A549 (cell line): Measurements from ENCODE around the gene STK26. TPM values are rescaled to one million over a fixed set of nuclear protein-coding genes. Genes with fewer than 3 reads are reported as not detected.
A peak's percentile ranks its signal among the peaks of the same experiment; 100 is the strongest.

ENCODE experiments used
- ATAC-seq, 2 experiments: fragments of 200-7000 bp in 1 of 2; fragments of >200 bp in 1 of 2; cut with Nextera tagmentation in 1 of 2; cut with Tn5 transposase in 1 of 2; 3 replicates each; pipeline versions ENCODE4 v1.8.0 to v1.9.1; 2018 to 2020; ENCODE audit warnings: mild to moderate bottlenecking in 1 of 2, moderate library complexity in 1 of 2
- CTCF ChIA-PET: fragments of 300-600 bp; sonication (Branson Sonifier 250); formaldehyde crosslinking; extraction: SDS; loops from one replicate; lab custom pipeline; 2021; ENCODE audit warnings: antibody characterized with exemption, inconsistent platforms; lab: Yijun Ruan, JAX
- POLR2A ChIA-PET: fragments of 350-600 bp; formaldehyde crosslinking; extraction: SDS; loops from one replicate; lab custom pipeline; 2021; ENCODE audit warnings: antibody characterized with exemption, inconsistent platforms; lab: Yijun Ruan, JAX
- DNase-seq, 2 experiments: peaks; one replicate each; pipeline versions ENCODE4 v3.0.0 to v3.0.0-alpha.2; 2011 to 2016; ENCODE audit warnings: low read depth in 1 of 2, low spot score in 1 of 2
- FAIRE-seq: peaks from 2 replicates; lab custom pipeline; 2011; peaks lifted over from hg19 to GRCh38; lab: Jason Lieb, UNC
- H3K27ac ChIP-seq, 2 experiments: fragments of >200 bp; sonication (Bioruptor Twin); formaldehyde crosslinking; 3 replicates each; pipeline ENCODE4 v1.5.1; 2016 to 2017
- H3K4me1 ChIP-seq: fragments of >200 bp; sonication (Bioruptor Twin); formaldehyde crosslinking; 3 replicates; pipeline ENCODE4 v1.6.1; 2016
- H3K4me2 ChIP-seq: fragments of >200 bp; sonication (Bioruptor Twin); formaldehyde crosslinking; 3 replicates; pipeline ENCODE4 v1.6.1; 2016
- H3K4me3 ChIP-seq: fragments of >200 bp; sonication (Bioruptor Twin); formaldehyde crosslinking; 3 replicates; pipeline ENCODE4 v1.5.1; 2016
- H3K9me3 ChIP-seq: fragments of >200 bp; sonication (Bioruptor Twin); formaldehyde crosslinking; 3 replicates; pipeline ENCODE4 v1.6.1; 2016
- ATOH8 ChIP-seq: fragments of 250-450 bp; sonication (Bioruptor Pico); IDR thresholded peaks from 2 replicates; pipeline ENCODE4 v1.5.0; 2020; ENCODE audit warnings: low read depth, mild to moderate bottlenecking, moderate library complexity
- CBX2 ChIP-seq: fragments of 200-600 bp; sonication (generic); IDR thresholded peaks from 2 replicates; pipeline ENCODE4 v1.6.1; 2016; ENCODE audit warnings: low read depth, mild to moderate bottlenecking, borderline replicate concordance
- CBX8 ChIP-seq: fragments of 200-600 bp; sonication (generic); IDR thresholded peaks from 2 replicates; pipeline ENCODE4 v1.6.1; 2016
- CEBPB ChIP-seq, 2 experiments: fragments of >200 bp in 1 of 2; sonication (Bioruptor Twin) in 1 of 2; formaldehyde crosslinking in 1 of 2; IDR thresholded peaks; 2 replicates each; pipeline ENCODE4 v1.6.1; 2012 to 2016
- CHD2 ChIP-seq: fragments of 150-350 bp; IDR thresholded peaks from 2 replicates; pipeline ENCODE4 v1.6.1; 2014; ENCODE audit warnings: low read length; ENCODE audit not compliant: partially characterized antibody
- EHMT2 ChIP-seq: fragments of 200-600 bp; sonication (generic); IDR thresholded peaks from 2 replicates; pipeline ENCODE4 v1.6.1; 2016; ENCODE audit warnings: antibody characterized with exemption, low read depth, mild to moderate bottlenecking, moderate library complexity
- FOXS1 ChIP-seq: fragments of 250-450 bp; sonication (Bioruptor Pico); IDR thresholded peaks from 2 replicates; pipeline ENCODE4 v1.5.0; 2020; ENCODE audit warnings: mild to moderate bottlenecking, moderate library complexity
- GATA3 ChIP-seq: IDR thresholded peaks from 2 replicates; pipeline ENCODE4 v1.6.1; 2012; ENCODE audit warnings: borderline replicate concordance
- HDAC2 ChIP-seq: fragments of 200-600 bp; sonication (generic); IDR thresholded peaks from 2 replicates; pipeline ENCODE4 v1.6.1; 2016
- HEYL ChIP-seq: fragments of 250-450 bp; sonication (Bioruptor Pico); IDR thresholded peaks from 2 replicates; pipeline ENCODE4 v1.8.0; 2021; ENCODE audit warnings: mild to moderate bottlenecking, moderate library complexity
- HOXB13 ChIP-seq: fragments of 250-450 bp; sonication (Bioruptor Pico); IDR thresholded peaks from 2 replicates; pipeline ENCODE4 v1.5.0; 2020; ENCODE audit warnings: low read depth, mild to moderate bottlenecking, moderate library complexity
- JUN ChIP-seq, 2 experiments: fragments of >200 bp; sonication (Bioruptor Twin); formaldehyde crosslinking; IDR thresholded peaks; 2 replicates in 1 of 2; 3 replicates in 1 of 2; pipeline ENCODE4 v1.6.1; 2016 to 2017
- JUNB ChIP-seq: fragments of >200 bp; sonication (Bioruptor Twin); formaldehyde crosslinking; IDR thresholded peaks from 2 replicates; pipeline ENCODE4 v1.6.1; 2016
- KDM5A ChIP-seq: fragments of 200-600 bp; sonication (generic); IDR thresholded peaks from 2 replicates; pipeline ENCODE4 v1.6.1; 2016; ENCODE audit warnings: antibody characterized with exemption, mild to moderate bottlenecking
- MAZ ChIP-seq: fragments of 150-350 bp; IDR thresholded peaks from 2 replicates; pipeline ENCODE4 v1.6.1; 2014; ENCODE audit warnings: antibody characterized with exemption, low read depth, low read length, borderline replicate concordance
- POLR2A ChIP-seq: IDR thresholded peaks from 2 replicates; pipeline ENCODE4 v1.6.1; 2012; ENCODE audit warnings: mild to moderate bottlenecking, low read length
- RARB ChIP-seq: fragments of 250-450 bp; sonication (Bioruptor Pico); IDR thresholded peaks from 2 replicates; pipeline ENCODE4 v1.8.0; 2021; ENCODE audit warnings: mild to moderate bottlenecking, moderate library complexity
- ZFP36 ChIP-seq: fragments of 450-650 bp; IDR thresholded peaks from 2 replicates; pipeline ENCODE4 v1.6.1; 2014; ENCODE audit warnings: borderline replicate concordance; ENCODE audit not compliant: partially characterized antibody
- WGBS: methylation state at CpG from one replicate; pipeline ENCODE4 v1.1.6; 2017; ENCODE audit errors: missing lambda C conversion rate; 5-methylcytosine and 5-hydroxymethylcytosine counted together
- polyA plus RNA-seq, 4 experiments: library from polyadenylated mRNA; depleted of rRNA in 3 of 4; stranded (reverse); fragments of >200 nt; fragmentation: RNase III in 1 of 4; extraction: RNeasy Plus Mini Kit Qiagen cat#74134 plus additional on column Dnase treatment in 1 of 4; gene quantifications; 2 replicates in 3 of 4; 3 replicates in 1 of 4; pipeline ENCODE4 v1.2.3, GENCODE V29; 2011 to 2017

Gene STK26
- polyA plus RNA-seq, 2 of the 4 experiments (the other 2 are of a cell fraction), result 11.5 to 23.9 TPM

- FAIRE-seq, result no peak
Observed at GRCh38 chrX:132118358-132118757, 95.3 kb downstream of the STK26 start.

GRCh38 chrX:132119283-132119682 lies 96.2 kb downstream of the STK26 start:
- H3K4me2 ChIP-seq, result no peak overlapping the region
- no peak overlapping the region for H3K4me3 ChIP-seq
- FAIRE-seq, result peak; percentile 46
- no peaks in the 10 kb centered on the region for H3K9me3 ChIP-seq
- 52% methylated on average over 3 of the region's 3 CpGs for WGBS
- TF ChIP-seq CBX2, result no peak
- TF ChIP-seq MAZ, result no peak
- no peak for TF ChIP-seq EHMT2
- no peak for TF ChIP-seq HDAC2
- TF ChIP-seq, all 56 proteins: peak for 0
- DNase-seq (no peak), ATAC-seq (no peak)
- CTCF ChIA-PET, result interaction anchor here (1.1 kb wide), 1 partner anchor 48 kb away, joined by 3 read pairs; no protein-coding TSS in a partner anchor
- POLR2A ChIA-PET, result no interaction called here
- Histone ChIP-seq H3K27ac (no peak overlapping the region), H3K4me1 (no peaks in the 10 kb centered on the region)

More at GRCh38 chrX:132118358-132118757, 95.3 kb downstream of the STK26 start:
- Histone ChIP-seq H3K9me3 (no peaks in the 10 kb centered on the region), H3K27ac (no peak overlapping the region), H3K4me1 (no peaks in the 10 kb centered on the region), H3K4me3 (no peak overlapping the region), H3K4me2 (no peak overlapping the region)
- ATAC-seq (no peak), DNase-seq (no peak)
- 94% methylated on average over 4 of the region's 4 CpGs for WGBS
- no peak for TF ChIP-seq CHD2
- no peak for TF ChIP-seq JUNB
- ChIA-PET CTCF (interaction anchor here (1.1 to 1.3 kb wide), 2 partner anchors 47 to 101 kb away, joined by 3 read pairs; no protein-coding TSS in a partner anchor), POLR2A (no interaction called here)

- TF ChIP-seq ATOH8 (CRISPR knock-in tag) (no peak), FOXS1 (CRISPR knock-in tag) (no peak), RARB (CRISPR knock-in tag) (no peak), KDM5A (no peak), JUN (IDR thresholded peaks at IDR 0.05) (no peak), HDAC2 (no peak), CBX8 (no peak), POLR2A (no peak), HEYL (CRISPR knock-in tag) (no peak), CHD2 (no peak), JUNB (no peak)
- Histone ChIP-seq H3K4me1 (no peaks in the 10 kb centered on the region), H3K4me2 (no peak overlapping the region), H3K27ac (no peak overlapping the region), H3K4me3 (no peak overlapping the region), H3K9me3 (no peaks in the 10 kb centered on the region)
- ATAC-seq, result no peak
- WGBS, result 48% methylated on average over 12 of the region's 12 CpGs
- POLR2A ChIA-PET, result no interaction called here
- CTCF ChIA-PET, result no interaction called here
- no peak for FAIRE-seq
- DNase-seq, result no peak
Observed at GRCh38 chrX:132119821-132120515, 96.9 kb downstream of the STK26 start.

GRCh38 chrX:132120913-132121312 lies 97.8 kb downstream of the STK26 start:
- no peak overlapping the region for H3K4me2 ChIP-seq
- H3K9me3 ChIP-seq, result no peaks in the 10 kb centered on the region
- no peak for ATAC-seq
- no peak overlapping the region for H3K4me3 ChIP-seq
- no peak for FAIRE-seq
- CTCF ChIA-PET, result no interaction called here
- POLR2A ChIA-PET, result no interaction called here
- no peak overlapping the region for H3K27ac ChIP-seq
- TF ChIP-seq HOXB13 (CRISPR knock-in tag) (no peak), ZFP36 (peak; percentile 82), CEBPB (IDR thresholded peaks at IDR 0.05) (no peak), GATA3 (no peak)
- no peaks in the 10 kb centered on the region for H3K4me1 ChIP-seq
- WGBS, result 13% methylated on average over 4 of the region's 4 CpGs
- DNase-seq, result no peak

Other genes starting within 250 kb of the STK26 start
- gene FRMD7, start 104.7 kb downstream of the STK26 start, polyA plus RNA-seq (2011; rRNA removed), result not detected in 2 replicates
- not detected in 3 replicates for gene FRMD7, start 104.7 kb downstream of the STK26 start, polyA plus RNA-seq (2017; fragmentation: RNase III; extraction: RNeasy Plus Mini Kit Qiagen cat#74134 plus additional on column Dnase treatment)
- gene RAP2C, start 196.1 kb downstream of the STK26 start, polyA plus RNA-seq (2011; rRNA removed), result 26.2 and 27.2 TPM in 2 replicates
- gene RAP2C, start 196.1 kb downstream of the STK26 start, polyA plus RNA-seq (2017; fragmentation: RNase III; extraction: RNeasy Plus Mini Kit Qiagen cat#74134 plus additional on column Dnase treatment), result 25.8 to 29.3 TPM (median 28.9 TPM) in 3 replicates